C4-2B (cell line): ENCODE data around the gene NUP205.

ENCODE experiments used
- ZFX ChIP-seq: fragments of 450-650 bp; IDR thresholded peaks from 2 replicates; pipeline ENCODE4 v1.6.1; 2017
- TF ChIP-seq, protein P1 (sequence below): fragments of 450-650 bp; conservative IDR thresholded peaks from 2 replicates; pipeline ENCODE4 v1.5.1; 2017; ENCODE audit warnings: mild to moderate bottlenecking

DNA sequence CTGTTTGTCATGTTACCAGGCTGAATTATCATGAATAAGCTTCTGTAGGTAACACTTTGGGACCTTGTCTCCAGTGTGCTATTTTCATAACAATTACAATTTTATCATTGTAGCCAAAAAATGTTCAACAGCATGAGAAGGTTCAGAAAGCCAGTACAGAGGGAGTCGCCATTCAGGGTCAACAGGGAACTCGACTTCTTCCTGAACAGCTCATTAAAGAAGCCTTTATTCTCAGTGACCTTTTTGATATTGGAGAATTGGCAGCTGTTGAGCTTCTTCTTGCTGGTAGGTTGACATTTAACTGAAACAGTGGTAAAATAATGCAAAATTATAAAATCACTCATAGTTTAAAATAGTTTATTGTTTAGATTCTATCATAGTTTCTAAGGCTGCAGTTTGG is 15.8 kb downstream of the NUP205 start:
- TF ChIP-seq, protein P1, sequence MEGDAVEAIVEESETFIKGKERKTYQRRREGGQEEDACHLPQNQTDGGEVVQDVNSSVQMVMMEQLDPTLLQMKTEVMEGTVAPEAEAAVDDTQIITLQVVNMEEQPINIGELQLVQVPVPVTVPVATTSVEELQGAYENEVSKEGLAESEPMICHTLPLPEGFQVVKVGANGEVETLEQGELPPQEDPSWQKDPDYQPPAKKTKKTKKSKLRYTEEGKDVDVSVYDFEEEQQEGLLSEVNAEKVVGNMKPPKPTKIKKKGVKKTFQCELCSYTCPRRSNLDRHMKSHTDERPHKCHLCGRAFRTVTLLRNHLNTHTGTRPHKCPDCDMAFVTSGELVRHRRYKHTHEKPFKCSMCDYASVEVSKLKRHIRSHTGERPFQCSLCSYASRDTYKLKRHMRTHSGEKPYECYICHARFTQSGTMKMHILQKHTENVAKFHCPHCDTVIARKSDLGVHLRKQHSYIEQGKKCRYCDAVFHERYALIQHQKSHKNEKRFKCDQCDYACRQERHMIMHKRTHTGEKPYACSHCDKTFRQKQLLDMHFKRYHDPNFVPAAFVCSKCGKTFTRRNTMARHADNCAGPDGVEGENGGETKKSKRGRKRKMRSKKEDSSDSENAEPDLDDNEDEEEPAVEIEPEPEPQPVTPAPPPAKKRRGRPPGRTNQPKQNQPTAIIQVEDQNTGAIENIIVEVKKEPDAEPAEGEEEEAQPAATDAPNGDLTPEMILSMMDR, result no peak
- TF ChIP-seq ZFX, result no peak
